Medulla oblongata (tissue), 1 donor: ENCODE results near the gene MEF2A.

ENCODE experiments used
- DNase-seq: peaks from one replicate; pipeline ENCODE4 v3.0.0-alpha.2; 2015; ENCODE audit errors: extremely low spot score

The MEF2A gene

DNA sequence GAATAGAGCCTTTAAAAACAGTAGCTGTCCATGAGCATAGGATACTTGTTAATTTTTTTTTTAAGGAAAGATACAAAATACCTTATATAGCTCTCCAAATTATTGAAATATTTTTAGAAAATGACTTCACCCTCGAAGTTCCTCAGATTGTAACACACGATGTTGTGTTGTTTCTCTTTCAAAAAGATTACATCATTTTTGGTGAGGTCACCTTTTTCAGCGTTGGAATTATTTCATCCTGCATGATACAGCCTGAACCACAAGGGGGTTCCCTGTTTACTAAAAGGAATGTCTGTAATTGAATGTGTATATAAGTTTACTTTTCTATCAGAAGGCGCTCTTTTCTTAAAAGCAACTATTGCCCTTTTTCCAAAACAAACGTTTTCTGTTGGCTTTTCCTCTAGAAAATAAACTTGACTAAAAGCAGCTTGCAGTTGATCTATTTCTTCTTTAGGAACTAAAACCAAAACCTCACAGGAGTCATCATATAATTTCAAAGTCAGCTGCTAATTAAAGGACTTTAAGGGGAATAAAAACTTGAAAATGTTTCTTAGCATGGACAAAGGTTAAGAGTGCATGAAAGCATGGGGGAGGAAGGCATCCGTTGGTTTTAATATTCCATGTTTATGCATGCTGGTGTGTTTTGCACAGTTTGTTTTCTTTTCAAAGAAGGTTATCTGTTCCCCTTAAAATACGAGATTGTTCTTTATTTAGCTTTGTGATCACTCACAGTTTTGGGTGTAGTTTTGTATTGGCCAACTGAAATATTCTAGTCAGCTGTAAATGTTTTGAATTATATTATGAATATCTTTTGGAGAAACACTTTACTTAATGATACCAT lies 138.0 kb downstream of the MEF2A start:
- peak; percentile 67 for DNase-seq

- peak; percentile 97 for DNase-seq
Measured at GRCh38 chr15:99704444-99704838, 138.7 kb downstream of the MEF2A start.

DNA sequence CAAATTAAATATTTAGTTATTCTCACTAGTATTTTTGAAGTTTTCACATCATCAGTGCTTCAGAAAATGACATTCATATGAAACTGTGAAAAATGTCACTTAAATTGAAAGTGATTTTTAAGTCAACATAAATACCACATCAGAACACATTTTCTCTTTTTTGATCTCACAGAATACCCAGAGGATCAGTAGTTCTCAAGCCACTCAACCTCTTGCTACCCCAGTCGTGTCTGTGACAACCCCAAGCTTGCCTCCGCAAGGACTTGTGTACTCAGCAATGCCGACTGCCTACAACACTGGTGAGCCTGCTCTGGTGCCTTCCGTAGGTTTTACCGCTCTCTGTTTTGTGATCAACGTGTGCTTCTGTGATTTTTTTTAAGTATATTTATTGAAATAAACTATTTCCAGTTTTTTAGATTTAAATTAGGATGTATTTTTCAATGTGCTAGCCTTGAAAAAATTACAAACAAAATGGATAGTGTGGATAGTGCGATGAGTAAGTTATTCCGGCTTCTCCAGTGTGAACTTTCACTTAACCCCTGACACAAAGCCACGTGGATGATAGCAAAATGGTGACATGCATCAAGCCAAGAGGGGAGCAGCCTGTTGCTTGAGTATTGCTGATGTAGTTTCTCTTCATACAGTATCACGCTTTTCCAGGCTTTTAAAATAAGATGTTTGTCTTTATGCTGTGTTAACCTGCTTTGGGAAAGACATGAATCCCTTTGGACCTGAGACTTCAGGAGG lies 140.9 kb downstream of the MEF2A start:
- DNase-seq, result no peak

- no peak for DNase-seq
Measured at GRCh38 chr15:99707473-99708270, 141.9 kb downstream of the MEF2A start.

- DNase-seq, result peak; percentile 45
Measured at GRCh38 chr15:99708563-99708962, 142.8 kb downstream of the MEF2A start.

GRCh38 chr15:99709243-99709986 lies 143.6 kb downstream of the MEF2A start:
- DNase-seq, result no peak

GRCh38 chr15:99711625-99712024 lies 145.8 kb downstream of the MEF2A start:
- DNase-seq, result no peak

DNA sequence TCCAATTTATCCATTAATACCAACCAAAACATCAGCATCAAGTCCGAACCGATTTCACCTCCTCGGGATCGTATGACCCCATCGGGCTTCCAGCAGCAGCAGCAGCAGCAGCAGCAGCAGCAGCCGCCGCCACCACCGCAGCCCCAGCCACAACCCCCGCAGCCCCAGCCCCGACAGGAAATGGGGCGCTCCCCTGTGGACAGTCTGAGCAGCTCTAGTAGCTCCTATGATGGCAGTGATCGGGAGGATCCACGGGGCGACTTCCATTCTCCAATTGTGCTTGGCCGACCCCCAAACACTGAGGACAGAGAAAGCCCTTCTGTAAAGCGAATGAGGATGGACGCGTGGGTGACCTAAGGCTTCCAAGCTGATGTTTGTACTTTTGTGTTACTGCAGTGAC lies 146.6 kb downstream of the MEF2A start:
- DNase-seq, result no peak

GRCh38 chr15:99716540-99717095 lies 150.8 kb downstream of the MEF2A start:
- DNase-seq, result no peak

DNA sequence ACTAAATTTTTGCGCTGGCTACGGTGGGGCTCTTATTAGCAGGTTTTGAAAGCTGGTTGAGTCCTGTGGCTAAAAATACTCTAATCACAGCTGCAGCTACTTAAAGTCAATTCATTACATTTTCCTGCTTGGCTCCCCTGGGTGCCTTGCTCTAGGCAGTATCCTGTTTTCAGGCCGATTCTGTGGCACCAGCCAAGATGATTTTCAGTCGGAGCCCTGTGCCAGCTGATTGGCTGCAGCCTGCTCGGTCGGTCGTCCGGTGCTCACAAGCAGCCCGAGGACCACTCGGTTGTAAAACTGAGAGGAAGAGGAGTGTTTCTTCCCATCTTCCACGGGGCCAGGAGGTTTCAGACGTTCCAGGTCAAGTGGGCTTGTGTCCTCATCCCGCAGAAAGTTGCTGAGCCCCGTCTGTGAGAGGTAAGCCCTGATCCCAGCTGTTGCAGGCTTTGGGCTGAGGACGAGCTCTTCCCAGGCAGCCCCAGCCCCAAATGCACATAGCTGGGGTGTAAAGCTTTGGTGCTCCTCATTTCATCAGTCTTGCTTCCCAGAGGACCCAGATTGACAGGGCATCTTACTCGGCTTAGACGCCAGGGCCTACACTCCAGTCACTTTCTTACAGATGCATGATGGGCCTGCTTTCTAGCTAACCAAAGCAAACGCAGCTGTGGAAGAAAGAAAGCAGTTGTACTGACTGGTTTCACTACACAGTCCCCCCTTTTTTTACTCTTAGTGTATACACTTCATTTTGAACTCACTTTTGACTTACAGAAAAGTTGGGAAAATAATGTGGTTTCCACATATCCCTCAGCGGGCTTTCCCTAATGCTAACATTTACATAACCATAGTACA lies 151.6 kb downstream of the MEF2A start:
- DNase-seq, result no peak

DNA sequence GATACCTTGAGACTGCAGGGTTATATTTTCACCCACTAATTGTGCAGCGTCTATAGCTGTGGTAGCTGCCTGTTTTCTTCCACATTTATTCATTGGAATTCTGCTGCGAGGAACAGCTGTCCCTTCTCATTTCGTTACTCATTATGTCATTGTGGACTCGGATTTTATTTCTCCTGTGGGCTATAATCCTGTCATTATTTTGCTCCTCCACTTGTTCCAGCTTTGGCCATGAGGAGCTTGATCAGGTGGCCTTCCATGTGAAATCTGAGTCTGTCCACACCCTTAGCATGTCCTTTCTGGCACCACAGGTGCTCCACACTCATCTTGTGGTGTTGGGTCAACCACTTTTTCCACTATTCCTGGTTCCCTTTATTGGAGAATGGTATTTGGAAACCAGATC lies 152.6 kb downstream of the MEF2A start:
- no peak for DNase-seq

DNA sequence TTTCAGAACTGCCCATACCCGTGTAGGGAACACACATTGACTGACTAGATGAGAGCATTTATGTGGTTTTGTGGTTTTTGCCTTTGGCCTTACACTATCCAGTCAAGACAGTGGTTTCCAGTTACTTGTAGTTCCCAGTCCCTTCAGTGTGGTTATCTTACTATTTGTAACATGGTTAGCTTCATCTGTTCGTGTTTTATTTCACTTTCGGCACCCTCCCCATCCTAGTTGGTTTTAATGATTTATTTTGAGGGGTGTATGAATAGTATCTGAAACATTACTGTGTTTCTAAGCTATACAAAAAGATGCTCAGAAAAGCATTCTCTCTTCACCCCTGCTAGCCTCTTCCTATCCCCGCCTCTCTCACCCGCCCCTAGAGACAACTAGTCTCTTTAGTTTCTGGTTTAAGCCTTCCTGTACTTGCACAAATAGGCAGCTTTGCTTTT lies 153.3 kb downstream of the MEF2A start:
- no peak for DNase-seq

- DNase-seq, result no peak
Measured at GRCh38 chr15:99720533-99720932, 154.7 kb downstream of the MEF2A start.

GRCh38 chr15:99721104-99721778 lies 155.5 kb downstream of the MEF2A start:
- no peak for DNase-seq

- DNase-seq, result no peak
Measured at GRCh38 chr15:99721896-99722295, 156.1 kb downstream of the MEF2A start.

- no peak for DNase-seq
Measured at GRCh38 chr15:99722406-99722805, 156.6 kb downstream of the MEF2A start.

GRCh38 chr15:99726333-99726732 lies 160.5 kb downstream of the MEF2A start:
- no peak for DNase-seq

DNA sequence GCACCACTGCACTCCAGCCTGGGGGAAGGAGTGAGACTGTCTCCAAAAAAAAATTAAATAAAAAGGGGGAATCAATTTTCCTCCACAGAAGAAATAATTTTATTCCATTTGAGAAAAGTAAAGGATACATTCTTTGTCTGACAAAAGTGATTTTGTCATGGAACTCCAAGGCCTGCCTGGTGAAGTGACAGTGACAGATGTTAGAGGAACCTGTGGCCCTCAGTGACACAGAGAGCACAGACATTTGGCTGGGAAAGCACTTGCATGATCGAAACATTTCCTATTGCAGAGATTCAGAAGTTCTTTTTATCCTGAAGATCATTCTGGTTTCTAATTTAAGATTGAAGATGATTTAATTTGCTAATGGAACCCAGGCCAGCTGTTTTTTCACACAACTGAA lies 161.5 kb downstream of the MEF2A start:
- no peak for DNase-seq

DNA sequence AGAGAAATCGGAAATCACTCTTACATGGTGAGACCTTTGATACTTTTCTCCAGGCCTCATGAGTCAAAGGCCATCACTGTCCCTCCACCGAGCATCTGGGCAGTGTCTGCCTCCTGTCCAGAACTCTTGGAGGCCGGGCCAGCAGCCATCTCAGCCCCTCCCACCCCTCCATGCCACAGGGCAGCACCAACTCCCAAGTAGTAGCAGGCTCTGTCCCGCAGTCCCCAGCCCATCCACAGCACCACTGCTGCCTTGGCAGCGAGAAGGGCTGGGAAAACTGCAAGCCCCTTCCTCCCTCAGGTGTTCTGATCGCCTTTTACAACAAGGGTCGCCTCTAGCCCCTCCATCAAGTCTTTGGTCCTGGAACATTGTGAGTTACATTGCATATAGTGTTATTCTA lies 161.9 kb downstream of the MEF2A start:
- no peak for DNase-seq

GRCh38 chr15:99728916-99729315 lies 163.1 kb downstream of the MEF2A start:
- no peak for DNase-seq
